Peyer's patch (tissue), 4 donors: ENCODE data around the gene MAP3K10. TPM values are rescaled to one million over a fixed set of nuclear protein-coding genes. Genes with fewer than 3 reads are reported as not detected.

Experiments
- DNase-seq, 3 donors: peaks; one replicate each; pipeline ENCODE4 v3.0.0-alpha.2; 2017 to 2019
- H3K27ac ChIP-seq, 4 donors: fragments of 200-600 bp; sonication (generic); one replicate each; pipeline ENCODE4 v1.5.1; 2016 to 2019
- H3K27me3 ChIP-seq, 2 donors: fragments of 200-600 bp; sonication (generic); one replicate each; pipeline ENCODE4 v1.5.1; 2019
- H3K36me3 ChIP-seq, 3 donors: fragments of 200-600 bp; sonication (generic); one replicate each; pipeline ENCODE4 v1.5.1; 2016 to 2019
- H3K4me1 ChIP-seq, 4 donors: fragments of 200-600 bp; sonication (generic); one replicate each; pipeline ENCODE4 v1.5.1; 2016 to 2019
- H3K4me3 ChIP-seq, 4 donors: fragments of 200-600 bp; sonication (generic); 1 replicate in 3 of 4; 2 replicates in 1 of 4; pipeline ENCODE4 v1.5.1; 2016 to 2019; ENCODE audit warnings: mild to moderate bottlenecking in 1 of 4
- H3K9me3 ChIP-seq, 4 donors: fragments of 200-600 bp; sonication (generic); one replicate each; pipeline ENCODE4 v1.5.1; 2016 to 2019; ENCODE audit warnings: mild to moderate bottlenecking in 1 of 4
- POLR2A ChIP-seq, 2 donors: fragments of 450-650 bp; IDR thresholded peaks; one replicate each; pipeline ENCODE4 v1.5.1; 2017; ENCODE audit warnings: antibody characterized with exemption in 2 of 2, mild to moderate bottlenecking in 2 of 2, moderate library complexity in 2 of 2
- total RNA-seq, 4 donors: library from RNA; depleted of rRNA; stranded (reverse); fragments of >200 nt; gene quantifications; one replicate each; pipeline ENCODE4 v1.1.0, GENCODE V29; 2016
- TF ChIP-seq, protein P1 (sequence below), 6 experiments: fragments of 450-650 bp in 4 of 6; fragments of 200-600 bp in 2 of 6; sonication (generic) in 1 of 6; IDR thresholded peaks; one replicate each; pipeline ENCODE4 v1.5.1; 2017 to 2019; ENCODE audit warnings: antibody characterized with exemption in 6 of 6, mild to moderate bottlenecking in 3 of 6, moderate library complexity in 1 of 6

Gene MAP3K10
- total RNA-seq, 4 donors from 2014 or later: 8.1 to 64.4 (median 16.2) TPM

DNA sequence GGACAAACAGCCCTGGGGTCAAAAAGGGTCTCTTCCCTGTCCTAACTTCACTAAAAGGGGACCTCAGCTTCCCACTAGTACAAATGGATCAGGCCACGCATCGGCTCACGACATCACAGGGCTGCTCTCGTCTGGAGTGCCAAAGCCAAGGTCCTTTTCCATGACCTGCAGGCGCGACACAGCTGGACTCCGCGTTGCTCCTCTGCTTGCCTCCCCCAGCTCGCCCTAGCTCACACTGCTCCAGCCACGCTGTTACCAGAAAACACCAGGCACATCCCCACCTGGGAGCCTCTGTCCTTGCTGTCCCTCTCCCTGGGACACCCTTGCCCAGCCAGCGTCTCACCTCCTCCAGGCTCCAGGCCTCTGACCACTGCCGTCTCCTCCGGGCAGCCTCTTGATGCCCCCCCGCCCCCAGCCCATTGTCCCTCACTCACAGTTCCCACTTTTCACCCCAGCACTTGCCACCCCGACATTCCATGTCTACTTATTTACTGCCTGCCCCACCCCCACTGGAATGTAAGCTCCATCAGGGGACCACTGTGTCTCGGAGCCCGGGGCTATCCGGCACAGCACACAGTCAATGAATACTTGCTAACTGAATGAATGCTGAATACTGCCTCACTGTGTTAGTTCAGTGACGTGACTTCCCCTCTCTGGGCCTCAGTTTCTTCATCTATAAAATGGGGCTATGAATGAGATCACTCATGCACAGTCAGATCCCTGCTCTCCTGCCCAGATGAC is 73.3 kb downstream of the MAP3K10 start:
- Histone ChIP-seq H3K27ac (no peak overlapping the region), H3K4me1 (peaks cover 0 to 4% (median 2%) of the 10 kb centered on the region in 4 donors), H3K4me3 (no peak overlapping the region), H3K9me3 (no peaks in the 10 kb centered on the region), H3K27me3 (no peaks in the 10 kb centered on the region), H3K36me3 (peaks cover 0 to 33% (median 0%) of the 10 kb centered on the region in 3 donors)
- DNase-seq: no peak
- TF ChIP-seq POLR2A (IDR thresholded peaks at IDR 0.05): no peak
- TF ChIP-seq, protein P1, sequence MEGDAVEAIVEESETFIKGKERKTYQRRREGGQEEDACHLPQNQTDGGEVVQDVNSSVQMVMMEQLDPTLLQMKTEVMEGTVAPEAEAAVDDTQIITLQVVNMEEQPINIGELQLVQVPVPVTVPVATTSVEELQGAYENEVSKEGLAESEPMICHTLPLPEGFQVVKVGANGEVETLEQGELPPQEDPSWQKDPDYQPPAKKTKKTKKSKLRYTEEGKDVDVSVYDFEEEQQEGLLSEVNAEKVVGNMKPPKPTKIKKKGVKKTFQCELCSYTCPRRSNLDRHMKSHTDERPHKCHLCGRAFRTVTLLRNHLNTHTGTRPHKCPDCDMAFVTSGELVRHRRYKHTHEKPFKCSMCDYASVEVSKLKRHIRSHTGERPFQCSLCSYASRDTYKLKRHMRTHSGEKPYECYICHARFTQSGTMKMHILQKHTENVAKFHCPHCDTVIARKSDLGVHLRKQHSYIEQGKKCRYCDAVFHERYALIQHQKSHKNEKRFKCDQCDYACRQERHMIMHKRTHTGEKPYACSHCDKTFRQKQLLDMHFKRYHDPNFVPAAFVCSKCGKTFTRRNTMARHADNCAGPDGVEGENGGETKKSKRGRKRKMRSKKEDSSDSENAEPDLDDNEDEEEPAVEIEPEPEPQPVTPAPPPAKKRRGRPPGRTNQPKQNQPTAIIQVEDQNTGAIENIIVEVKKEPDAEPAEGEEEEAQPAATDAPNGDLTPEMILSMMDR (IDR thresholded peaks at IDR 0.05): no peak

Other genes starting within 250 kb of the MAP3K10 start
- 10 to 100 TPM; 74.4 to 97.9 (median 90.0) TPM for gene PSMC4, start 220.3 kb upstream of the MAP3K10 start, total RNA-seq
- gene ZNF546, start 194.4 kb upstream of the MAP3K10 start, total RNA-seq: 1 to 10 TPM; 3.0 to 5.5 (median 4.8) TPM
- gene ZNF780B, start 135.2 kb upstream of the MAP3K10 start, total RNA-seq: 10 to 100 TPM; 14.5 to 51.2 (median 28.2) TPM
- 10 to 100 TPM in 3 of 4 donors, 1 to 10 TPM in 1; 8.8 to 21.9 (median 15.5) TPM for gene ZNF780A, start 100.5 kb upstream of the MAP3K10 start, total RNA-seq
- gene TTC9B, start 27.0 kb downstream of the MAP3K10 start, total RNA-seq: not detected
- 1 to 10 TPM in 1 of 4 donors, not detected in 3; 1.3 TPM for gene CCNP, start 35.3 kb downstream of the MAP3K10 start, total RNA-seq
- gene AKT2, start 93.9 kb downstream of the MAP3K10 start, total RNA-seq: 100 to 1,000 TPM in 2 of 4 donors, 10 to 100 TPM in 2; 67.1 to 146 (median 100) TPM
- gene C19orf47, start 157.0 kb downstream of the MAP3K10 start, total RNA-seq: 10 to 100 TPM in 2 of 4 donors, 1 to 10 TPM in 2; 5.8 to 11.3 (median 9.9) TPM
- gene PLD3, start 157.3 kb downstream of the MAP3K10 start, total RNA-seq: 100 to 1,000 TPM in 3 of 4 donors, 10 to 100 TPM in 1; 61.9 to 210 (median 162) TPM
- not detected for gene HIPK4, start 198.8 kb downstream of the MAP3K10 start, total RNA-seq
- gene PRX, start 222.0 kb downstream of the MAP3K10 start, total RNA-seq: 1 to 10 TPM; 1.4 to 7.4 (median 3.0) TPM
- 10 to 100 TPM in 2 of 4 donors, 1 to 10 TPM in 2; 4.1 to 18.2 (median 11.6) TPM for gene SERTAD1, start 234.6 kb downstream of the MAP3K10 start, total RNA-seq